ENCODE data around the gene SRGAP2C. TPM values are rescaled to one million over a fixed set of nuclear protein-coding genes. Genes with fewer than 3 reads are reported as not detected.
"Not testable (repeated sequence)": the region's sequence is repeated elsewhere in the genome, so short reads cannot be mapped to it uniquely, and the experiment has no call there.

The SRGAP2C gene
- total RNA-seq, 1 experiment from 2014 or later, result 26.2 TPM

DNA sequence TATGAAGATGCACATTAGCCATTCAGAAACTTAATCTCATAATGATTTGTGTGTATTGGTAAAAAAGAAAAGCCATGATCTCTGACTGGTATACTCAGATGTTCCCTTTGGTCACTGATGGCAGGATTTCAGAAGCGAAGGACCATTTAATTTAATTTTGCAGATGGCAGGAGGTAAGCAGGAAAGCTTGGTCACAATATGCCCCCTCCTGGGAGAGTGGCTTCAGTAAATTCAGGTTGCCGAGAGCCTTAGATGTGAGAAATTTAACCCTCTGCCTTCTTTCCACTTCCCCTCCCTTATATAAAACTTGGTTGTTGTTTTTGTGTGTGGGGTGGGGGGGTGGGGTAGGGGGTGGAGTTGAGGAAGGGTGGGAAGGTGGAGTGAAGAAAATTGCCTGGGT, 72.9 kb downstream of the SRGAP2C start:
- H4K20me1 ChIP-seq (ENCODE audit: insufficient read depth, low read depth, low read length); DNase-seq; H3K9me2 ChIP-seq (replicated peaks; ENCODE audit: insufficient read depth, low read length); H3K4me2 ChIP-seq (ENCODE audit: low read depth, low read length, poor library complexity, severe bottlenecking); H3K4me3 ChIP-seq (ENCODE audit: low read length); H3K4me1 ChIP-seq (ENCODE audit: low read length); H3K27me3 ChIP-seq (ENCODE audit: low read length); H3K9me3 ChIP-seq (ENCODE audit: low read length); H3K27ac ChIP-seq (ENCODE audit: low read length); H3K36me3 ChIP-seq (ENCODE audit: insufficient read depth, low read length); H2AFZ ChIP-seq (ENCODE audit: low read length); H3K79me2 ChIP-seq (ENCODE audit: low read length); H3K9ac ChIP-seq (ENCODE audit: low read length): not testable (repeated sequence)

DNA sequence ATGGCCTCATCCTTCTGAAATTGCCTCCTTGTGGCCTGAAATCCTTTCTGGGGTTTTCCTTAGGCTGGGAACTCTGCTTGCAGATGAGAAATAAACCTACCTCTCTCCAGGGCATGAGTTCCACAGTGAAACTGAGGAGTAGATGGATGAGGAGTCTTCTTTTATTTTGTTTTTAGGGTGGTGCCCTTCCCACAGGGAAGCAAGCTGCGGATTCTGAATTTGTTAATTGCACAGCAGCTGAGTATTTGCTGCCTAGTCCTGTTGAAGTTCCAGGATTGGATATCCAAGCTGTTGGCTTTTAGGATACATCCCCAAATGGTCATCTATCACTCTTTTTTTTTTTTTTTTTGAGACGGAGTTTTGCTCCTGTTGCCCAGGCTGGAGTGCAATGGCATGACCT, 73.4 kb downstream of the SRGAP2C start:
- H4K20me1 ChIP-seq (ENCODE audit: insufficient read depth, low read depth, low read length); H3K9me3 ChIP-seq (ENCODE audit: low read length); H3K36me3 ChIP-seq (ENCODE audit: insufficient read depth, low read length); H3K4me2 ChIP-seq (ENCODE audit: low read depth, low read length, poor library complexity, severe bottlenecking); H3K79me2 ChIP-seq (ENCODE audit: low read length); H3K9me2 ChIP-seq (replicated peaks; ENCODE audit: insufficient read depth, low read length); H2AFZ ChIP-seq (ENCODE audit: low read length); H3K4me1 ChIP-seq (ENCODE audit: low read length); H3K27ac ChIP-seq (ENCODE audit: low read length); H3K4me3 ChIP-seq (ENCODE audit: low read length); DNase-seq; H3K9ac ChIP-seq (ENCODE audit: low read length); H3K27me3 ChIP-seq (ENCODE audit: low read length): not testable (repeated sequence)

DNA sequence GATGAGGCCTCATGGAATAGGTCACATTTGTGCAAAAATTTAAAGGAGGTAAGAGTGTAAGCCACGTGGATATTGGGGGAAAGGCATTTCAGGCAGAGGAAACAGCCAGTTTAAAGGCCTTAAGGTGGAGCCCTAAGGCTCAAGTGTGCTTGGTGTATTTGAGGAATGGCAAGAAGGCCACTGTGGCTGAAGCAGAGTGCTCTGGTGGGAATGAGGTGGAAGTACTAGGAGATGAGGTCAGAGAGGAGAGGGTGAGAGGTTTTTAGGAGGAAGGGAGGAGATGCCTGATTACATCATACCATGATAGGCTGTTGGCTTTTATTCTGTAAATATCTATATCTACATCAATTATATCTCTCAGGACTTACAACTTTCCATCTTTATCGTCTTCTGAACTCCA, 75.4 kb downstream of the SRGAP2C start:
- not testable (repeated sequence) for H3K36me3 ChIP-seq (ENCODE audit: insufficient read depth, low read length); H3K9ac ChIP-seq (ENCODE audit: low read length); H3K4me3 ChIP-seq (ENCODE audit: low read length); H3K27ac ChIP-seq (ENCODE audit: low read length); H3K79me2 ChIP-seq (ENCODE audit: low read length); H4K20me1 ChIP-seq (ENCODE audit: insufficient read depth, low read depth, low read length); H3K9me2 ChIP-seq (replicated peaks; ENCODE audit: insufficient read depth, low read length); H3K4me2 ChIP-seq (ENCODE audit: low read depth, low read length, poor library complexity, severe bottlenecking); H3K27me3 ChIP-seq (ENCODE audit: low read length); H3K4me1 ChIP-seq (ENCODE audit: low read length); H3K9me3 ChIP-seq (ENCODE audit: low read length); H2AFZ ChIP-seq (ENCODE audit: low read length)
- DNase-seq, result peak; percentile 7

DNA sequence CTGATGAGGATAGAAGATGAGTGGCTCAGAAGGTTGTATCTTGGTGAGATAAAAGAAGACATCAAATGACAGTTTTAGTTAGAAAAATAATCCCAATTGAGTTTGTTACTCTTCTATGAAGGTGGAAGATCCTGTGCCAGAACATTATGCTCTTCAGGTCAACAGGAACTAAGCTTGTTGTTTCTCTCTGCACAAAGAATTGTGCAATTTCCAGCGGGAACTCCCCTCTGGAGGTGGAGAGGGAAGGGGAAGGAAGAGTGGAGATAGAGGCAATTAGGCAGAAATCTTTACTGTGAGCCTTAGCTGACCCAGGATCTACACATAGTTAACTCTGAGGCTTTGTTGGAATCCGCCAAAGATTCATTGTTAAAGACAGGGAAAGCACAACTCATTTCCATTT, 77.4 kb downstream of the SRGAP2C start:
- not testable (repeated sequence) for H2AFZ ChIP-seq (ENCODE audit: low read length); H4K20me1 ChIP-seq (ENCODE audit: insufficient read depth, low read depth, low read length); H3K4me2 ChIP-seq (ENCODE audit: low read depth, low read length, poor library complexity, severe bottlenecking); H3K79me2 ChIP-seq (ENCODE audit: low read length); DNase-seq; H3K9ac ChIP-seq (ENCODE audit: low read length); H3K9me3 ChIP-seq (ENCODE audit: low read length); H3K27me3 ChIP-seq (ENCODE audit: low read length); H3K27ac ChIP-seq (ENCODE audit: low read length); H3K9me2 ChIP-seq (replicated peaks; ENCODE audit: insufficient read depth, low read length); H3K4me3 ChIP-seq (ENCODE audit: low read length); H3K36me3 ChIP-seq (ENCODE audit: insufficient read depth, low read length)
- peaks cover 11% of the 10 kb centered on the region for H3K4me1 ChIP-seq (ENCODE audit: low read length)

DNA sequence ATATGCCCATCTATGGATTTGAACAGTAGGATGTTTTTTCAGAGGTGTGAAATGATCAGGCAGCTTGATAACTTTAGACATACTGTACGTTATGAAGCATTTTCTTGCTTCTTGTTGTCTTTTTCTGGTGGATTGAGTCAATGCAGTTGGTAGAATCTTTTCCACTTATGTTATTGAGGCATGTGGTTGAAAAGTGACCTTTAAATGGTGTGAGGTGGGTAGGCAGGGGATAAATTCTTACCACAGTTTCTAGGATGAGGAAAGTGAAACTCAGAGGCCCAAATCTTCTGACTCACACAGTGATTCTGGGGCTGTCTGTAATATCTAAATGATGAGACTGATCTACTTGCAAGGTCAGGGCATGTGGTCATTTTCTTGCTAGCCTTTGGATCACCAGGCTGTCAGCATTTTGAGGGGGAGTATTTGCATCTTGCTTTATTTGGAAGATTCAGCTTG, 79.0 kb downstream of the SRGAP2C start:
- not testable (repeated sequence) for H4K20me1 ChIP-seq (ENCODE audit: insufficient read depth, low read depth, low read length); H3K9ac ChIP-seq (ENCODE audit: low read length); H3K79me2 ChIP-seq (ENCODE audit: low read length); H3K9me3 ChIP-seq (ENCODE audit: low read length); H3K27me3 ChIP-seq (ENCODE audit: low read length); H3K4me3 ChIP-seq (ENCODE audit: low read length); H3K36me3 ChIP-seq (ENCODE audit: insufficient read depth, low read length); H3K4me2 ChIP-seq (ENCODE audit: low read depth, low read length, poor library complexity, severe bottlenecking); H2AFZ ChIP-seq (ENCODE audit: low read length); H3K9me2 ChIP-seq (replicated peaks; ENCODE audit: insufficient read depth, low read length)
- DNase-seq, result peak; percentile 37
- Histone ChIP-seq H3K27ac (ENCODE audit: low read length) (peak overlapping the region; percentile 71), H3K4me1 (ENCODE audit: low read length) (peaks cover 11% of the 10 kb centered on the region)

DNA sequence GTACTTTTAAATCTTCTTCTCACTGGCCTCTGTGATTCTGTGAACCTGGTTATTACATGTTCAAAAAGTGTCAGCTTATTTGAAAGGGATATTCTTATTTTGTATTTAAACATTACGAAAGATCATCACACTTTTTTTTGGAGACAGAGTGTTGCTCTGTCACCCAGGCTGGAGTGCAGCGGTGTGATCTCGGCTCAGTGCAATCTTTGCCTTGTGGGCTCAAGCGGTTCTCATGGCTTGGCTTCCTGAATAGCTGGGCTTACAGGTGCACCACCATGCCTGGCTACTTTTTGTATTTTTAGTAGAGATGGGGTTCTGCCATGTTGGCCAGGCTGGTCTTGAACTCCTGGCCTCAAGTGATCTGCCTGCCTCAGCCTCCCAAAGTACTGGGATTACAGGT, 82.3 kb downstream of the SRGAP2C start:
- not testable (repeated sequence) for H2AFZ ChIP-seq (ENCODE audit: low read length); H3K27me3 ChIP-seq (ENCODE audit: low read length); H3K9ac ChIP-seq (ENCODE audit: low read length); H3K27ac ChIP-seq (ENCODE audit: low read length); H3K4me3 ChIP-seq (ENCODE audit: low read length); H3K79me2 ChIP-seq (ENCODE audit: low read length); H4K20me1 ChIP-seq (ENCODE audit: insufficient read depth, low read depth, low read length); DNase-seq; H3K36me3 ChIP-seq (ENCODE audit: insufficient read depth, low read length); H3K9me3 ChIP-seq (ENCODE audit: low read length); H3K4me2 ChIP-seq (ENCODE audit: low read depth, low read length, poor library complexity, severe bottlenecking); H3K9me2 ChIP-seq (replicated peaks; ENCODE audit: insufficient read depth, low read length)
- H3K4me1 ChIP-seq (ENCODE audit: low read length), result peaks cover 11% of the 10 kb centered on the region

DNA sequence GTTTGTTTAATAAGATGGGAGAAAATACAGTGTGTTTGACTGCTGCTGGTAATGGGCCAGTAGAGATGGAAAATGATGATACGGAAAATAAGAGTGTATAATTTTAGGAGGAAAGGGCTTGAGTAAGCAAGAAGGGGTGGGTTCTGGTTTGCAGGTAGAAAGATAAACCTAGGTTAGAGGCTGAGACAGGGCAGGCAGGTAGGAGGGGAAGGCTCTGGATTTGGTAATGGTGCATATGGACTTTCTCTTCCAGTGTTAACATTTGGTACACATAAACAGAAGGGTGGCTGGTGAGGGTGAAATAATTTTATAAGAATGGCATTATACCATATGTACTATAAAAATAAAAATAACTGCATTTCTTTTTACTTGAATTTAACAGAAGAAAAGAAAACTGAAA, 84.5 kb downstream of the SRGAP2C start:
- H3K27ac ChIP-seq (ENCODE audit: low read length); H3K36me3 ChIP-seq (ENCODE audit: insufficient read depth, low read length); H2AFZ ChIP-seq (ENCODE audit: low read length); DNase-seq; H3K9me2 ChIP-seq (replicated peaks; ENCODE audit: insufficient read depth, low read length); H3K4me2 ChIP-seq (ENCODE audit: low read depth, low read length, poor library complexity, severe bottlenecking); H3K27me3 ChIP-seq (ENCODE audit: low read length); H3K4me1 ChIP-seq (ENCODE audit: low read length); H4K20me1 ChIP-seq (ENCODE audit: insufficient read depth, low read depth, low read length); H3K9ac ChIP-seq (ENCODE audit: low read length); H3K9me3 ChIP-seq (ENCODE audit: low read length); H3K4me3 ChIP-seq (ENCODE audit: low read length): not testable (repeated sequence)
- H3K79me2 ChIP-seq (ENCODE audit: low read length), result peaks cover 11% of the 10 kb centered on the region; the same call in 1 of the 2 replicates

DNA sequence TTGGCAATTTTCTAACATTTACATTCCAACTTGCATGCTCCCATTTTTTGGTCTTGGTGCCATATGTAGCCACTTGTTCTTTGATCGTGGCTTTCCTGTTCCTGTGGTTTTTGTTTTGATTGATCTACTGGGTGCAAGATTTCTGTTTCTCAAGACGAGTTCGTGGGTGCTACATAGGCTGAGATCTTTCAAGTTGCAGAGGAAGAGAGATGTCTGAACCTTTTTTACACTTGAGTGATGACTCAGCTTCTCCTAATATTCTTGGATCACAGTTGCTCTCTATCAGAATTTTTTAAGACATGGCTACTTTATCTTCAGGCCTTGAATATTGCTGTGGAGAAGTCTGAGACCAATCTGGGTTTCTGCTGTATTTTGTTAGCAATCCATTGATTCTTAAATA, 85.2 kb downstream of the SRGAP2C start:
- H3K9ac ChIP-seq (ENCODE audit: low read length); H3K27ac ChIP-seq (ENCODE audit: low read length); H3K9me3 ChIP-seq (ENCODE audit: low read length); H3K27me3 ChIP-seq (ENCODE audit: low read length); H3K4me2 ChIP-seq (ENCODE audit: low read depth, low read length, poor library complexity, severe bottlenecking); H3K9me2 ChIP-seq (replicated peaks; ENCODE audit: insufficient read depth, low read length); DNase-seq; H4K20me1 ChIP-seq (ENCODE audit: insufficient read depth, low read depth, low read length); H3K4me1 ChIP-seq (ENCODE audit: low read length); H2AFZ ChIP-seq (ENCODE audit: low read length); H3K36me3 ChIP-seq (ENCODE audit: insufficient read depth, low read length); H3K4me3 ChIP-seq (ENCODE audit: low read length): not testable (repeated sequence)
- peaks cover 11% of the 10 kb centered on the region; the same call in 1 of the 2 replicates for H3K79me2 ChIP-seq (ENCODE audit: low read length)

DNA sequence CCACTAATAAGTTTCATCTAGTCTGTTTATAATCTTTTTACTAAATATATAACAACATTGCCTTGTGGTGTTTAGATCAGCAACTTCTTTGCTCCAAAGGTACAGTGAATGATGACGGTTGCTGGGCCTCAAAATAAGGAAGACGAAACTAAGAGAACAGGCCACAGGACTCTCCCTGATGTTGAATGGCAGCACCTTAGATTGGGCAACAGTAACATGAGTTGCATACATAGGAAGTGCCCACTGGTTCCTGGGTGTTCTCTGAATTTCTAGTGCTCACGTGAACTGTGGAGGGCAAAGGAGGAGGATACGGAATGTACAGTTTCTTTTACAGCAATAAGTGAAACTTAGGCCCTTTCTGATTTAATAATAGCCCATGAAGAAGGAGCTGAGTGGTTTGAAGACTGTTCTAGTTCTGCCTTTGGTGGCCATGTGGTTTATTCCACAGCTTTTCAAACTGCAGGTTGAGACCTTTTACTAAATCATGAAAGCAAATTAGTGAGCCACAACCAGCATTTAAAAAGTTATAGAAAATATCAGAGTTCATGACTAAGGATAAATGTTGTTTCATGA, 86.5 kb downstream of the SRGAP2C start:
- not testable (repeated sequence) for H3K4me3 ChIP-seq (ENCODE audit: low read length); H3K27ac ChIP-seq (ENCODE audit: low read length); H3K4me2 ChIP-seq (ENCODE audit: low read depth, low read length, poor library complexity, severe bottlenecking); H3K4me1 ChIP-seq (ENCODE audit: low read length); H3K9ac ChIP-seq (ENCODE audit: low read length); H3K9me3 ChIP-seq (ENCODE audit: low read length); H3K9me2 ChIP-seq (replicated peaks; ENCODE audit: insufficient read depth, low read length); H4K20me1 ChIP-seq (ENCODE audit: insufficient read depth, low read depth, low read length); H3K27me3 ChIP-seq (ENCODE audit: low read length); H3K79me2 ChIP-seq (ENCODE audit: low read length); H2AFZ ChIP-seq (ENCODE audit: low read length); H3K36me3 ChIP-seq (ENCODE audit: insufficient read depth, low read length)
- DNase-seq, result peak; percentile 36

Data from Karpas-422 (cell line).